Loucy (cell line): Measurements from ENCODE around the gene ITIH1.

ENCODE experiments used
- H2AFZ ChIP-seq: fragments of 200-600 bp; sonication (generic); 2 replicates; pipeline ENCODE4 v1.6.0; 2016; ENCODE audit warnings: antibody characterized with exemption, mild to moderate bottlenecking, low read length, moderate library complexity
- H3F3A ChIP-seq: fragments of 200-600 bp; 2 replicates; pipeline ENCODE4 v1.6.0; 2016; ENCODE audit warnings: antibody characterized with exemption, low read depth, mild to moderate bottlenecking
- H3K27me3 ChIP-seq: fragments of 200-600 bp; sonication (generic); 2 replicates; pipeline ENCODE4 v1.6.1; 2014; ENCODE audit warnings: low read length, mild to moderate bottlenecking; ENCODE audit not compliant: insufficient read depth, poor library complexity, severe bottlenecking
- H3K36me3 ChIP-seq: fragments of 200-600 bp; sonication (generic); 2 replicates; pipeline ENCODE4 v1.6.1; 2016; ENCODE audit warnings: low read length; ENCODE audit not compliant: insufficient read depth
- H3K4me1 ChIP-seq: fragments of 200-600 bp; sonication (generic); 2 replicates; pipeline ENCODE4 v1.5.1; 2014; ENCODE audit warnings: low read length, mild to moderate bottlenecking; ENCODE audit not compliant: insufficient read depth, poor library complexity, severe bottlenecking
- H3K4me2 ChIP-seq: fragments of 200-600 bp; sonication (generic); 2 replicates; pipeline ENCODE4 v1.6.0; 2014; ENCODE audit warnings: antibody characterized with exemption, low read length, low read depth, mild to moderate bottlenecking; ENCODE audit not compliant: poor library complexity, severe bottlenecking
- H3K4me3 ChIP-seq: fragments of 200-600 bp; sonication (generic); 2 replicates; pipeline ENCODE4 v1.5.1; 2014; ENCODE audit warnings: low read length, mild to moderate bottlenecking, mixed read lengths; ENCODE audit not compliant: poor library complexity, severe bottlenecking
- H3K79me2 ChIP-seq: fragments of 200-600 bp; sonication (generic); 2 replicates; pipeline ENCODE4 v1.6.1; 2014; ENCODE audit warnings: low read length; ENCODE audit not compliant: insufficient read depth
- H3K9ac ChIP-seq: fragments of 200-600 bp; sonication (generic); 2 replicates; pipeline ENCODE4 v1.6.0; 2014; ENCODE audit warnings: mild to moderate bottlenecking, low read depth, low read length, moderate library complexity; ENCODE audit not compliant: poor library complexity, severe bottlenecking
- H3K9me2 ChIP-seq: fragments of 200-600 bp; sonication (generic); replicated peaks from 2 replicates; pipeline ENCODE4 v1.6.1; 2016; ENCODE audit warnings: low read depth, low read length, mixed read lengths
- H3K9me3 ChIP-seq: fragments of 200-600 bp; sonication (generic); 2 replicates; pipeline ENCODE4 v1.6.1; 2014; ENCODE audit warnings: mild to moderate bottlenecking, antibody characterized with exemption, low read length, low read depth; ENCODE audit not compliant: insufficient read depth
- H4K20me1 ChIP-seq: fragments of 200-600 bp; sonication (generic); 2 replicates; pipeline ENCODE4 v1.6.0; 2014; ENCODE audit warnings: antibody characterized with exemption, low read length, mild to moderate bottlenecking; ENCODE audit not compliant: insufficient read depth, poor library complexity, severe bottlenecking
- CTCF ChIP-seq: fragments of 200-600 bp; sonication (generic); conservative IDR thresholded peaks from 2 replicates; pipeline ENCODE4 v1.5.1; 2014; ENCODE audit warnings: mild to moderate bottlenecking, antibody characterized with exemption, low read length
- EZH2phosphoT487 ChIP-seq: fragments of 200-600 bp; IDR thresholded peaks from 2 replicates; pipeline ENCODE4 v1.6.1; 2018; ENCODE audit warnings: antibody characterized with exemption, mild to moderate bottlenecking, moderate library complexity, borderline replicate concordance

ITIH1 gene

GRCh38 chr3:52789746-52790040 is 12.3 kb downstream of the ITIH1 start:
- TF ChIP-seq EZH2phosphoT487, result no peak
- Histone ChIP-seq H3K4me1 (no peaks in the 10 kb centered on the region), H3K4me2 (no peak overlapping the region), H2AFZ (no peak overlapping the region), H3K4me3 (no peak overlapping the region), H3K79me2 (no peaks in the 10 kb centered on the region), H3K9me3 (no peaks in the 10 kb centered on the region), H3K36me3 (no peaks in the 10 kb centered on the region), H3K27me3 (no peaks in the 10 kb centered on the region), H3K9ac (no peak overlapping the region), H3F3A (no peaks in the 10 kb centered on the region), H4K20me1 (no peaks in the 10 kb centered on the region), H3K9me2 (no peaks in the 10 kb centered on the region)

DNA sequence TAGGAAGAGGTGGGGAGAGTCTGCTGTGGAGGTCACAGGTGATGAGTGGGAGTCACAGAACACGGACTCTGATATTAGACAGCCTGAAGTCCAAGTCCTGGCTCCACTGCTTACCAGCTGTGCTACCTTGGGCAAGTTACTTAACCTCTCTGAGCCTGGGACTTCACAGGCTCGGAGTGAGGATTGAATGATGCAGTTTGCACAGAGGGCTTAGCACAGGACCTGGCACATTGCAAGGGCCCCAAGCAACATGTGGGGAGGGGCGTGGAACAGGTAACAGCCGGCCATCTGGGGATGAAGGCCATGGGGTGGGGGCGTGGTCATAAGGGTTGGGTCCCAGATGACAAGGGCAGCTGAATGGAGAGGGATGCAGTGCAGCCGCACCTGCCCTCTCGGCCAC is 12.9 kb downstream of the ITIH1 start:
- H3K4me2 ChIP-seq, result no peak overlapping the region
- no peaks in the 10 kb centered on the region for H3K36me3 ChIP-seq
- TF ChIP-seq CTCF, result no peak
- TF ChIP-seq EZH2phosphoT487, result no peak
- H3K79me2 ChIP-seq, result no peaks in the 10 kb centered on the region
- H3K9me3 ChIP-seq, result no peaks in the 10 kb centered on the region
- no peak overlapping the region for H3K4me3 ChIP-seq
- H3K9me2 ChIP-seq, result no peaks in the 10 kb centered on the region
- no peaks in the 10 kb centered on the region for H3F3A ChIP-seq
- H3K9ac ChIP-seq, result no peak overlapping the region
- H3K4me1 ChIP-seq, result no peaks in the 10 kb centered on the region
- H3K27me3 ChIP-seq, result no peaks in the 10 kb centered on the region
- H2AFZ ChIP-seq, result no peak overlapping the region
- H4K20me1 ChIP-seq, result no peaks in the 10 kb centered on the region

DNA sequence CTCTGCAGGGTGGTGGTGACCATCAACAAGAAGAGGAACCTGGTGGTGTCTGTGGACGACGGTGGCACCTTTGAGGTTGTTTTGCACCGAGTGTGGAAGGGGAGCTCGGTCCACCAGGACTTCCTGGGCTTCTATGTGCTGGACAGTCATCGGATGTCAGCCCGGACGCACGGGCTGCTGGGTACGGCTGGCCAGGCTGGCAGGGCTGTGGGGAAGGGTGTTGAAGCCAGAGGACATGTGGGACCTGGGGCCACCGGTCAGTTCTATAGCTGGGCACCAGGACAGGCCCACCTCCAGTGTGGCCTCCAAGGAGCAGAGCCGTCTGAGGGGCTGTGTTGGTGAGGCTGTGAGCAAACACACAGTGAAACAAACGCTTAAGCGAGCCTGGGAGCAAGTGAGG is 13.3 kb downstream of the ITIH1 start:
- Histone ChIP-seq H3K79me2 (no peaks in the 10 kb centered on the region), H3K4me1 (no peaks in the 10 kb centered on the region), H2AFZ (no peak overlapping the region), H3F3A (no peaks in the 10 kb centered on the region), H3K27me3 (no peaks in the 10 kb centered on the region), H3K9me3 (no peaks in the 10 kb centered on the region), H3K4me2 (no peak overlapping the region), H3K36me3 (no peaks in the 10 kb centered on the region), H3K9ac (no peak overlapping the region), H4K20me1 (no peaks in the 10 kb centered on the region), H3K4me3 (no peak overlapping the region), H3K9me2 (no peaks in the 10 kb centered on the region)
- TF ChIP-seq CTCF (no peak), EZH2phosphoT487 (no peak)

GRCh38 chr3:52791366-52791765 is 14.0 kb downstream of the ITIH1 start:
- no peaks in the 10 kb centered on the region for H3F3A ChIP-seq
- H3K36me3 ChIP-seq, result no peaks in the 10 kb centered on the region
- H3K9ac ChIP-seq, result no peak overlapping the region
- H3K79me2 ChIP-seq, result no peaks in the 10 kb centered on the region
- no peaks in the 10 kb centered on the region for H3K4me1 ChIP-seq
- H3K27me3 ChIP-seq, result no peaks in the 10 kb centered on the region
- H3K9me3 ChIP-seq, result no peaks in the 10 kb centered on the region
- no peak overlapping the region for H3K4me2 ChIP-seq
- no peaks in the 10 kb centered on the region for H3K9me2 ChIP-seq
- no peak overlapping the region for H3K4me3 ChIP-seq
- H2AFZ ChIP-seq, result no peak overlapping the region
- TF ChIP-seq EZH2phosphoT487, result no peak
- TF ChIP-seq CTCF, result no peak
- H4K20me1 ChIP-seq, result no peaks in the 10 kb centered on the region
